ENCODE measurements around the gene PIGS.

The PIGS gene

DNA sequence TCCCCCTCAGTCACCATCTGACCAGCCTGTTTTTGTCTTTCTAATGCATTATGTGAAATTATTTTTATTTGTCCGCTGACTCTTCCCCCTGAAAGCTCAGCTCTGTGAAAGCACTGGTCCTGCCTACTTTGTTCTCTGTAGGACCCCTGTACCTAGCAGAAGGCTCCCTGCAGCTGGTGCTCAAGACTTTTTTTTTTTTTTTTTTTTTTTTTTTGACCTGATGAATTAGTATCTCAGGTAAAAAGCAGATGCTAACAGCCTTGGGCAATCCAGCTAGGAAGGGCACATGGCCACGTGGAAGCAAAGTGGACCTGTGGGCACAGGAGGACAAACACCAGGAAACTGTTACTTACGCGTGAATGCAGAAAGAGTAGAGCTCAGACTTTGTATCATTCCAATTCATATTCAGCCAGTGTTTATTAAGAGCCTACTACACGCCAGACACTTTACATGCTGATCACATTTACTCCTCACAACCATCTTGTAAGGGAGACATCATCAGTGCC lies 18.3 kb downstream of the PIGS start:
- Histone ChIP-seq H3K23ac (ENCODE audit: low read length in 2 of 2) (no peak overlapping the region), H3K9me3 (ENCODE audit: control insufficient read depth, low read length) (no peaks in the 10 kb centered on the region), H2BK5ac (ENCODE audit: low read depth, low read length, poor library complexity, severe bottlenecking) (no peak overlapping the region), H2BK15ac (ENCODE audit: low read depth, poor library complexity, severe bottlenecking) (no peak overlapping the region), H3K4me2 (ENCODE audit: low read length, poor library complexity, severe bottlenecking) (peak overlapping the region; percentile 61), H4K8ac (ENCODE audit: low read length) (peak overlapping the region; percentile 32), H3K79me1 (replicated peaks; ENCODE audit: low read length, poor library complexity, severe bottlenecking) (peaks cover 28% of the 10 kb centered on the region), H3K4me3 (ENCODE audit: insufficient read depth in 1 of 2, low read depth in 1 of 2, low read length in 2 of 2) (peak overlapping the region in 1 of 2 experiments; percentile 69), H2BK120ac (ENCODE audit: low read depth, low read length) (no peak overlapping the region), H2AFZ (ENCODE audit: low read depth, low read length) (no peak overlapping the region), H3K4me1 (ENCODE audit: control insufficient read depth, insufficient read depth, low read depth, low read length) (peaks cover 12% of the 10 kb centered on the region), H3K27ac (ENCODE audit: low read length, poor library complexity, severe bottlenecking) (no peak overlapping the region), H3K4ac (ENCODE audit: low read depth in 1 of 2, low read length in 2 of 2) (no peak overlapping the region), H3K36me3 (ENCODE audit: control insufficient read depth in 1 of 2, insufficient read depth in 2 of 2, low read depth in 1 of 2, low read length in 2 of 2) (peaks cover 33 to 50% of the 10 kb centered on the region in 2 experiments), H3K9ac (ENCODE audit: low read length) (peak overlapping the region; percentile 46), H3K18ac (ENCODE audit: low read depth in 1 of 2, low read length in 2 of 2) (peak overlapping the region in 1 of 2 experiments; percentile 37), H2BK12ac (ENCODE audit: low read length in 2 of 2) (no peak overlapping the region), H4K91ac (ENCODE audit: low read length) (no peak overlapping the region), H3K14ac (ENCODE audit: low read length in 2 of 2) (no peak overlapping the region), H2AK5ac (ENCODE audit: low read length, severe bottlenecking) (no peak overlapping the region), H3K27me3 (ENCODE audit: control insufficient read depth in 1 of 2, insufficient read depth in 1 of 2, low read length in 2 of 2) (no peaks in the 10 kb centered on the region)
- 97% methylated on average over 5 of the region's 5 CpGs for WGBS
- no peak for DNase-seq

DNA sequence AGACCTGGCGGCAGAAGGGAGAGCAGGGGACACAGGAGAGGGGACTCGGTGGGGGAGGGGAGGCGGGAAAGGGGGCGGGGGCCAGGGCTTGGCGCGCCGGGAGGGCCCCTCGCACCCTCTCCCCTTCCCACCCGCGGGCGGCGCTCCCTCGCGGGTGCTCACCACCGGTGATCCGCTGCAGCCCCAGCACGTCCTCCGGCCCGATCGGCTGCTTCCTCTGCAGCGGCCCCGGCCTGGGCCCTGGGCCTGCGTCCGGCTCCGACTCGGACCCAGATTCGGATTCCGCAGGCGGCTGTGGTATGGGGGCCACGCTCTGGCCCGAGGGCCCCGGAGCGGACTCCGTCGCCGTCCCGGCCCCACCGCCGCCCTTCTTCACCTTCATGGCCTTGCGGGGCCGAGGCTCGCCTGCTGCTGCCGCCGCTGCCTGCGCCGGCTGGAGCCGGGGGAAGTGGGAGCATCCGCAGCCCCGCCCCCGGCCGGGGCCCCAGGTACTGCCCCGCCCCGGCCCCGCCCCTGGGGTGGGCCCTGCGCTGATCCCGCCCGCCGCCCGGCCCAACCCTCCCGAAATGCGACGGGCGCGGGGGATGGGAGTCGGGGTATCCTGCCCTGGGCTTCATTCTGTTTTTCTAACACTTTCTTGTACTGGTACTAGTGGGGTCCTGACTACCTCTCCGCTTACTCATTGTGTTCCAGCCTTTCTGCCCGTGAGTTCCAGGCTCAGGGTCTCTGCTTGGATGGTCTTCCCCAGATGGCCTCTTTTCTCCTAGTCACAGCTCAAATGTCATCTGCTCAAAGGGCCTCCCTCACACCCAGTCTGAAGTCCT lies 18.9 kb downstream of the PIGS start, which contains the start of gene UNC119:
Gene UNC119 (minus strand): TSS at position 449 of the 824 bp plus-strand sequence. CDS start 67 bp downstream, at position 382.
- Histone ChIP-seq H2AFZ (ENCODE audit: low read depth, low read length) (peak within 1 kb of the TSS; percentile 65), H2BK12ac (ENCODE audit: low read length in 2 of 2) (no peak within 1 kb of the TSS), H3K9ac (ENCODE audit: low read length) (peak within 1 kb of the TSS; percentile 78), H3K4me1 (ENCODE audit: control insufficient read depth, insufficient read depth, low read depth, low read length) (peaks cover 12% of the 10 kb centered on the region), H2BK15ac (ENCODE audit: low read depth, poor library complexity, severe bottlenecking) (peak within 1 kb of the TSS; percentile 86), H3K36me3 (ENCODE audit: control insufficient read depth in 1 of 2, insufficient read depth in 2 of 2, low read depth in 1 of 2, low read length in 2 of 2) (peaks cover 36 to 47% of the 10 kb centered on the region in 2 experiments), H3K27me3 (ENCODE audit: control insufficient read depth in 1 of 2, insufficient read depth in 1 of 2, low read length in 2 of 2) (no peaks in the 10 kb centered on the region), H3K79me1 (replicated peaks; ENCODE audit: low read length, poor library complexity, severe bottlenecking) (peaks cover 31% of the 10 kb centered on the region), H2AK5ac (ENCODE audit: low read length, severe bottlenecking) (no peak within 1 kb of the TSS), H4K8ac (ENCODE audit: low read length) (peak within 1 kb of the TSS; percentile 69), H3K4ac (ENCODE audit: low read depth in 1 of 2, low read length in 2 of 2) (peak within 1 kb of the TSS in 1 of 2 experiments; percentile 40), H4K91ac (ENCODE audit: low read length) (no peak within 1 kb of the TSS), H3K27ac (ENCODE audit: low read length, poor library complexity, severe bottlenecking) (peak within 1 kb of the TSS; percentile 10), H3K14ac (ENCODE audit: low read length in 2 of 2) (peak within 1 kb of the TSS in 1 of 2 experiments; percentile 36), H3K4me3 (ENCODE audit: insufficient read depth in 1 of 2, low read depth in 1 of 2, low read length in 2 of 2) (peak within 1 kb of the TSS; percentile 80 to 81), H3K4me2 (ENCODE audit: low read length, poor library complexity, severe bottlenecking) (peak within 1 kb of the TSS; percentile 80), H2BK120ac (ENCODE audit: low read depth, low read length) (no peak within 1 kb of the TSS), H3K18ac (ENCODE audit: low read depth in 1 of 2, low read length in 2 of 2) (peak within 1 kb of the TSS; percentile 37 to 63), H3K9me3 (ENCODE audit: control insufficient read depth, low read length) (no peaks in the 10 kb centered on the region), H2BK5ac (ENCODE audit: low read depth, low read length, poor library complexity, severe bottlenecking) (no peak within 1 kb of the TSS), H3K23ac (ENCODE audit: low read length in 2 of 2) (no peak within 1 kb of the TSS)
- WGBS, result 1% methylated on average over 48 of the region's 67 CpGs
- DNase-seq, result peak; percentile 65

DNA sequence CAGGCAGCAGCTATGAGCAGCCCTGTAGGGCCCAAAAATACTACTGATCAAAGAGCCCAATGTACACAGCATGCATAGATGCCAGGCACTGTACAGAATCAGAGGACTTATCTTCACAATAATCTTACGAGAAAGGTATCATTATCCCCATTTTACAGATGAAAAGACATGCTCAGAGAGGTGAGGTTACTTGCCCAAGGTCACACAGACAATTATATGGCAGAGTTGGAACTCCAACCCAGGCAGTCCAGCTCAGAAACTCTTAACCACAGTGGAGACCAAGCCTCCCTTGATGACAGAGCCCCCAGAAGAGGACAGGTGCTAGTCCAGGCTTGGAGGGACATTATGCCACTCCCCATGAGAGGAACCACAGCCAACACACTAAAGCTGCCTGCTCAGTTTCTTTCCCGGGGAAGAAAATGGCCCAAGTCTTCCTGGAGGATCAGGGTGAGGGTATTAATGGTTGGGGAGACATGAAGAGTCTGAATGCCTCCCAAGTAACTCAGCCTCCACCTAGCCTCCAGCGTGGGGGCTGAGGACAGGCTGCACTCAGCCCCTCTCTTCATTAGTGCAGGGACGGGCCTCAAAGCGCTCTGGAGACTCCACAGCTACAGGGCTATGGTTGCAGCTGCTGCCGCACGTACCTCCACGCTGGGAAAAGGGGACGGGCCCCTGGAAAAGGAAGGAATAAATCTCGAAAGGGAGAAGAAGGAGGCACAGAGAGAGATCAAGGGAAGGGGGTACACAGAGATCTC lies 19.7 kb downstream of the PIGS start:
- Histone ChIP-seq H3K18ac (ENCODE audit: low read depth in 1 of 2, low read length in 2 of 2) (peak overlapping the region in 1 of 2 experiments; percentile 28), H4K8ac (ENCODE audit: low read length) (no peak overlapping the region), H2AK5ac (ENCODE audit: low read length, severe bottlenecking) (no peak overlapping the region), H2BK15ac (ENCODE audit: low read depth, poor library complexity, severe bottlenecking) (no peak overlapping the region), H2BK120ac (ENCODE audit: low read depth, low read length) (no peak overlapping the region), H3K27ac (ENCODE audit: low read length, poor library complexity, severe bottlenecking) (peak overlapping the region; percentile 10), H3K4me2 (ENCODE audit: low read length, poor library complexity, severe bottlenecking) (peak overlapping the region; percentile 80), H2AFZ (ENCODE audit: low read depth, low read length) (no peak overlapping the region), H4K91ac (ENCODE audit: low read length) (no peak overlapping the region), H3K79me1 (replicated peaks; ENCODE audit: low read length, poor library complexity, severe bottlenecking) (peaks cover 31% of the 10 kb centered on the region), H3K4me1 (ENCODE audit: control insufficient read depth, insufficient read depth, low read depth, low read length) (peaks cover 12% of the 10 kb centered on the region), H2BK12ac (ENCODE audit: low read length in 2 of 2) (no peak overlapping the region), H3K14ac (ENCODE audit: low read length in 2 of 2) (no peak overlapping the region), H3K23ac (ENCODE audit: low read length in 2 of 2) (no peak overlapping the region), H3K4me3 (ENCODE audit: insufficient read depth in 1 of 2, low read depth in 1 of 2, low read length in 2 of 2) (peak overlapping the region; percentile 80 to 81), H3K9me3 (ENCODE audit: control insufficient read depth, low read length) (no peaks in the 10 kb centered on the region), H3K9ac (ENCODE audit: low read length) (peak overlapping the region; percentile 78), H3K4ac (ENCODE audit: low read depth in 1 of 2, low read length in 2 of 2) (peak overlapping the region in 1 of 2 experiments; percentile 40), H3K36me3 (ENCODE audit: control insufficient read depth in 1 of 2, insufficient read depth in 2 of 2, low read depth in 1 of 2, low read length in 2 of 2) (peaks cover 40 to 47% of the 10 kb centered on the region in 2 experiments), H3K27me3 (ENCODE audit: control insufficient read depth in 1 of 2, insufficient read depth in 1 of 2, low read length in 2 of 2) (no peaks in the 10 kb centered on the region), H2BK5ac (ENCODE audit: low read depth, low read length, poor library complexity, severe bottlenecking) (no peak overlapping the region)
- DNase-seq, result peak; percentile 51
- WGBS, result 16% methylated on average over 10 of the region's 10 CpGs

DNA sequence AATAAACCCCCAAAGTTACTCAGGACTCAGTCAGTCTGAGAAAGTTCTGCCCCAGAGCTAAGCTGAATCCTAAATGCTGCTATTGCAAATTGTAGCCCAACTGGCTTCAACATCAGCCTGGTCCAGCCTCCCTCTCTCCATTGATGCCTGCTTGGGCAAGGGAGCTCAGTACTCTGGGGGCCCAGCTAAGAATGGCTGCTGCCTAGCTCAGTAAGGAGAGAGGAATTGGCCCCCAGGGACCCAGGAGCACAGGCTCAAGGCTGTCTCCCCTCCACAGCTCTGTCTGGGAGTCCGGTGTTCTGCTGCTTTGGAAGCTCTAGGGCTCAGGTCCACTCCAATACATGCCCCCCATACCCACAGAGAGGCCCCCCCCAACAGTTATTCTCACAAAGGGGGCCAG lies 20.5 kb downstream of the PIGS start:
- Histone ChIP-seq H3K4me3 (ENCODE audit: insufficient read depth in 1 of 2, low read depth in 1 of 2, low read length in 2 of 2) (peak overlapping the region in 1 of 2 experiments; percentile 81), H3K9me3 (ENCODE audit: control insufficient read depth, low read length) (no peaks in the 10 kb centered on the region), H3K79me1 (replicated peaks; ENCODE audit: low read length, poor library complexity, severe bottlenecking) (peaks cover 31% of the 10 kb centered on the region), H2BK12ac (ENCODE audit: low read length in 2 of 2) (no peak overlapping the region), H3K4me1 (ENCODE audit: control insufficient read depth, insufficient read depth, low read depth, low read length) (peaks cover 12% of the 10 kb centered on the region), H2BK5ac (ENCODE audit: low read depth, low read length, poor library complexity, severe bottlenecking) (no peak overlapping the region), H3K27me3 (ENCODE audit: control insufficient read depth in 1 of 2, insufficient read depth in 1 of 2, low read length in 2 of 2) (no peaks in the 10 kb centered on the region), H3K36me3 (ENCODE audit: control insufficient read depth in 1 of 2, insufficient read depth in 2 of 2, low read depth in 1 of 2, low read length in 2 of 2) (peaks cover 40 to 43% of the 10 kb centered on the region in 2 experiments), H2BK120ac (ENCODE audit: low read depth, low read length) (no peak overlapping the region), H2BK15ac (ENCODE audit: low read depth, poor library complexity, severe bottlenecking) (no peak overlapping the region), H2AFZ (ENCODE audit: low read depth, low read length) (no peak overlapping the region), H3K18ac (ENCODE audit: low read depth in 1 of 2, low read length in 2 of 2) (no peak overlapping the region), H3K14ac (ENCODE audit: low read length in 2 of 2) (no peak overlapping the region), H3K27ac (ENCODE audit: low read length, poor library complexity, severe bottlenecking) (no peak overlapping the region), H2AK5ac (ENCODE audit: low read length, severe bottlenecking) (no peak overlapping the region), H3K4ac (ENCODE audit: low read depth in 1 of 2, low read length in 2 of 2) (no peak overlapping the region), H3K4me2 (ENCODE audit: low read length, poor library complexity, severe bottlenecking) (no peak overlapping the region), H4K8ac (ENCODE audit: low read length) (no peak overlapping the region), H3K23ac (ENCODE audit: low read length in 2 of 2) (no peak overlapping the region), H4K91ac (ENCODE audit: low read length) (no peak overlapping the region), H3K9ac (ENCODE audit: low read length) (no peak overlapping the region)
- no CpG with 5 or more reads among the region's 1 CpG for WGBS
- DNase-seq, result no peak

Data from mesenchymal stem cell (in vitro differentiated cells and primary cell).